ENCODE results near the gene TPP1.

Gene TPP1

GRCh38 chr11:6646918-6647679 is 27.9 kb upstream of the TPP1 start:
- FAIRE-seq = peak; percentile 99
- no peak for DNase-seq (ENCODE audit: insufficient read length)

GRCh38 chr11:6646576-6646917 is 27.3 kb upstream of the TPP1 start:
- DNase-seq (ENCODE audit: insufficient read length) (no peak), FAIRE-seq (no peak)
- no peak for TF ChIP-seq TAF1 (IDR thresholded peaks at IDR 0.05; ENCODE audit: borderline replicate concordance, low read depth, low read length)
- no peak for TF ChIP-seq POLR2AphosphoS5 (IDR thresholded peaks at IDR 0.05; ENCODE audit: low read depth, low read length)
- no peak for TF ChIP-seq POLR2A (IDR thresholded peaks at IDR 0.05; ENCODE audit: low read depth, low read length)

More at GRCh38 chr11:6646918-6647679, 27.9 kb upstream of the TPP1 start:
- TF ChIP-seq TAF1 (IDR thresholded peaks at IDR 0.05; ENCODE audit: borderline replicate concordance, low read depth, low read length) = no peak
- TF ChIP-seq POLR2AphosphoS5 (IDR thresholded peaks at IDR 0.05; ENCODE audit: low read depth, low read length) = no peak
- TF ChIP-seq POLR2A (IDR thresholded peaks at IDR 0.05; ENCODE audit: low read depth, low read length) = no peak

- TF ChIP-seq TAF1 (IDR thresholded peaks at IDR 0.05; ENCODE audit: borderline replicate concordance, low read depth, low read length) = no peak
- no peak for TF ChIP-seq POLR2AphosphoS5 (IDR thresholded peaks at IDR 0.05; ENCODE audit: low read depth, low read length)
- no peak for TF ChIP-seq POLR2A (IDR thresholded peaks at IDR 0.05; ENCODE audit: low read depth, low read length)
- FAIRE-seq (no peak), DNase-seq (ENCODE audit: insufficient read length) (no peak)
These were observed 26.8 kb upstream of the TPP1 start for GRCh38 chr11:6646071-6646470.

GRCh38 chr11:6642957-6643356 is 23.7 kb upstream of the TPP1 start:
- no peak for TF ChIP-seq POLR2A (IDR thresholded peaks at IDR 0.05; ENCODE audit: low read depth, low read length)
- no peak for TF ChIP-seq TAF1 (IDR thresholded peaks at IDR 0.05; ENCODE audit: borderline replicate concordance, low read depth, low read length)
- TF ChIP-seq POLR2AphosphoS5 (IDR thresholded peaks at IDR 0.05; ENCODE audit: low read depth, low read length) = no peak
- FAIRE-seq (no peak), DNase-seq (ENCODE audit: insufficient read length) (no peak)

GRCh38 chr11:6640985-6641701 is 21.9 kb upstream of the TPP1 start:
- FAIRE-seq (no peak), DNase-seq (ENCODE audit: insufficient read length) (no peak)
- TF ChIP-seq POLR2AphosphoS5 (IDR thresholded peaks at IDR 0.05; ENCODE audit: low read depth, low read length) = no peak
- TF ChIP-seq POLR2A (IDR thresholded peaks at IDR 0.05; ENCODE audit: low read depth, low read length) = no peak
- TF ChIP-seq TAF1 (IDR thresholded peaks at IDR 0.05; ENCODE audit: borderline replicate concordance, low read depth, low read length) = no peak

GRCh38 chr11:6640036-6640984 is 21.1 kb upstream of the TPP1 start:
- no peak for TF ChIP-seq TAF1 (IDR thresholded peaks at IDR 0.05; ENCODE audit: borderline replicate concordance, low read depth, low read length)
- TF ChIP-seq POLR2AphosphoS5 (IDR thresholded peaks at IDR 0.05; ENCODE audit: low read depth, low read length) = no peak
- TF ChIP-seq POLR2A (IDR thresholded peaks at IDR 0.05; ENCODE audit: low read depth, low read length) = no peak

GRCh38 chr11:6638429-6638828 is 19.2 kb upstream of the TPP1 start:
- no peak for FAIRE-seq
- no peak for TF ChIP-seq POLR2AphosphoS5 (IDR thresholded peaks at IDR 0.05; ENCODE audit: low read depth, low read length)
- TF ChIP-seq TAF1 (IDR thresholded peaks at IDR 0.05; ENCODE audit: borderline replicate concordance, low read depth, low read length) = no peak
- TF ChIP-seq POLR2A (IDR thresholded peaks at IDR 0.05; ENCODE audit: low read depth, low read length) = no peak
- no peak for DNase-seq (ENCODE audit: insufficient read length)

More at GRCh38 chr11:6640036-6640984, 21.1 kb upstream of the TPP1 start:
- no peak for DNase-seq (ENCODE audit: insufficient read length)
- no peak for FAIRE-seq

- DNase-seq (ENCODE audit: insufficient read length) (no peak), FAIRE-seq (no peak)
- no peak for TF ChIP-seq POLR2A (IDR thresholded peaks at IDR 0.05; ENCODE audit: low read depth, low read length)
- no peak for TF ChIP-seq TAF1 (IDR thresholded peaks at IDR 0.05; ENCODE audit: borderline replicate concordance, low read depth, low read length)
- no peak for TF ChIP-seq POLR2AphosphoS5 (IDR thresholded peaks at IDR 0.05; ENCODE audit: low read depth, low read length)
These were observed 18.6 kb upstream of the TPP1 start for GRCh38 chr11:6637871-6638270.

- DNase-seq (ENCODE audit: insufficient read length) (no peak), FAIRE-seq (no peak)
- TF ChIP-seq POLR2AphosphoS5 (IDR thresholded peaks at IDR 0.05; ENCODE audit: low read depth, low read length) (no peak), POLR2A (IDR thresholded peaks at IDR 0.05; ENCODE audit: low read depth, low read length) (no peak), TAF1 (IDR thresholded peaks at IDR 0.05; ENCODE audit: borderline replicate concordance, low read depth, low read length) (no peak)
These were observed 17.3 kb upstream of the TPP1 start for GRCh38 chr11:6636480-6636879.

GRCh38 chr11:6635082-6635932 is 16.1 kb upstream of the TPP1 start:
- DNase-seq (ENCODE audit: insufficient read length) = no peak
- TF ChIP-seq POLR2A (IDR thresholded peaks at IDR 0.05; ENCODE audit: low read depth, low read length) (no peak), TAF1 (IDR thresholded peaks at IDR 0.05; ENCODE audit: borderline replicate concordance, low read depth, low read length) (no peak), POLR2AphosphoS5 (IDR thresholded peaks at IDR 0.05; ENCODE audit: low read depth, low read length) (no peak)
- FAIRE-seq = peak; percentile 75

Measured in GM12892 (cell line).